ENCODE results near the gene VIL1. TPM values are rescaled to one million over a fixed set of nuclear protein-coding genes. Genes with fewer than 3 reads are reported as not detected.
A peak's percentile ranks its signal among the peaks of the same experiment; 100 is the strongest.

Gene VIL1
- total RNA-seq, 1 experiment from 2014 or later: not detected

DNA sequence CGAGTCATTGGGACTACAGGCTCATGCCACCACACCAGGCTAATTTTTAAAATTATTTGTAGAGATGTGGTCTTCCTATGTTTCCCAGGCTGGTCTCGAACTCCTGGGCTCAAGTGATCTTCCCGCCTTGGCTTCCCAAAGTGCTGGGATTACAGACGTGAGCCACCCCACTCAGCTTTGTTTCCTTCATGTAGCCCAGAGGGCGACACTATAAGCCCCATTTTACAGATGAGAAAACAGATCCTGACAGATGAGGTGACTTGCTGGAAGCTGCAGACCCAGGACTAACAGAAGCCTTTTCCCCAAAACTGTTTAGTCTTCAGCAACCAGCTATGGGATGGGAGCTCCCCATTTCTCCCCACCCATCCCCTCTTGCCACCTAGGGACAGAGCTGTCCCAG lies 26.5 kb upstream of the VIL1 start:
- no peak for DNase-seq
- no peaks in the 10 kb centered on the region for H3K27me3 ChIP-seq
- H3K4me3 ChIP-seq: no peak overlapping the region
- H3K9me3 ChIP-seq: no peaks in the 10 kb centered on the region
- H3K36me3 ChIP-seq: no peaks in the 10 kb centered on the region; the same call in 1 of the 2 replicates

DNA sequence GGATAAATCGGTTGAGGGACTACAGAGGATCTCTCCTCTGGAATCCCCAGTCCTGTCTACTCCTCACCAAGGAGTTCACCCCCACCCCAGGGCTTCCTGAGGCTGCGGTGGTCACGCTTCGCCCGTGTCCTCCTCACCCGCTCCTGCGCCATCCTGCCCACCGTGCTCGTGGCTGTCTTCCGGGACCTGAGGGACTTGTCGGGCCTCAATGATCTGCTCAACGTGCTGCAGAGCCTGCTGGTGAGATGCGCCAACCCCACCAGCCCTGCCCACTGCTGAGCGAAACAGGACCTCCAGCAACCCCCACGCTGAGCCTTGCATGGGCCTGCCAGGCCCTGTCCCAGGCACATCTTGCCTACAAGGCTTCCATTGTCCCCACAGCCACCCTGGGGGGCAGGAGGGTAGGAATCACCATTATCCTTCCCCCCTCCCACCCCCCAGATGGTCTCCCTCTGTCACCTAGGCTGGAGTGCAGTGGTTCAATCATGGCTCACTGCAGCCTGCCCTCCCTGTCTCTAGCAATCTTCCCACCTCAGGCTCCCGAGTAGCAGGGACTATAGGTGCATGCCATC lies 25.9 kb upstream of the VIL1 start:
- Histone ChIP-seq H3K9me3 (no peaks in the 10 kb centered on the region), H3K27me3 (no peaks in the 10 kb centered on the region), H3K4me3 (no peak overlapping the region), H3K36me3 (no peaks in the 10 kb centered on the region; the same call in 1 of the 2 replicates)
- no peak for DNase-seq

DNA sequence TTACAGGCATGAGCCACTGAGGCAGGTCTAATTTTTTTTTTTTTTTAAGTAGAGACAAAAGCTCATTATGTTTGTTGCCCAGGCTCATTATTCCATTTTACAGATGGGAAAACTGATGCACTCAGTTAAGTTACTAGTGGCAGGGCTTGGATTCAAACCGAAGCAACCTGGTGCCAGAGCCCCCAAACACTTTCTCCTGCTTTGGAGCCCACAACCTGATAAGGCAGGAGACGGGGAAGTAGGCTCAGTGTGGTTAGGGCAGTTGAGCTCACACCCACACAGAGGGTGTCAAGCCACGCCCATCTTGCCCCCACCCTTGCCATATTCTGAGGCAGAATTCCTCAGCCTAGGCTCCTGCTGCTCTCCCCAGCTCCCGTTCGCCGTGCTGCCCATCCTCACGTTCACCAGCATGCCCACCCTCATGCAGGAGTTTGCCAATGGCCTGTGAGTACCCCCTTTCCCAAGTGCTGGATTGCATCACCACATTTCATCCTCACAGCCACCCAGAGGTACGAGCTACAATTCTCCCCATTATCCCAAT lies 25.1 kb upstream of the VIL1 start:
- Histone ChIP-seq H3K36me3 (no peaks in the 10 kb centered on the region; the same call in 1 of the 2 replicates), H3K27me3 (no peaks in the 10 kb centered on the region)
- no peak for DNase-seq

GRCh38 chr2:218394298-218395089 lies 24.4 kb upstream of the VIL1 start:
- no peak for DNase-seq
- no peaks in the 10 kb centered on the region for H3K27me3 ChIP-seq
- H3K9me3 ChIP-seq: no peaks in the 10 kb centered on the region
- H3K36me3 ChIP-seq: no peaks in the 10 kb centered on the region; the same call in 1 of the 2 replicates
- H3K4me3 ChIP-seq: no peak overlapping the region

More for the DNA sequence above, 25.1 kb upstream of the VIL1 start:
- Histone ChIP-seq H3K9me3 (no peaks in the 10 kb centered on the region), H3K4me3 (no peak overlapping the region)

DNA sequence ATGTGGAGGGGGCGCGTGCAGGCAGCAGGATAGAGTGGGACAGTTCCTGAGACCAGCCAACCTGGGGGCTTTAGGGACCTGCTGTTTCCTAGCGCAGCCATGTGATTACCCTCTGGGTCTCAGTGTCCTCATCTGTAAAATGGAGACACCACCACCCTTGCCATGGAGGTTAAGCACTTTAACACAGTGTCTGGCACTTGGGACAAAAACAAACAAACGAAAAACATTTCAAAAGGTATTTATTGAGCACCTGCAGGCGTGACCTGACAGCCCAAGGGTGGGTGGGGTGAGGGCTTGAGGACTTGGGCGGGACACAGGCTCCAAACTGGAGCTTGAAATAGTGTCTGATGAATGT lies 23.9 kb upstream of the VIL1 start:
- Histone ChIP-seq H3K36me3 (peaks cover 1% of the 10 kb centered on the region), H3K27me3 (no peaks in the 10 kb centered on the region), H3K4me3 (no peak overlapping the region), H3K9me3 (no peaks in the 10 kb centered on the region)
- DNase-seq: no peak

DNA sequence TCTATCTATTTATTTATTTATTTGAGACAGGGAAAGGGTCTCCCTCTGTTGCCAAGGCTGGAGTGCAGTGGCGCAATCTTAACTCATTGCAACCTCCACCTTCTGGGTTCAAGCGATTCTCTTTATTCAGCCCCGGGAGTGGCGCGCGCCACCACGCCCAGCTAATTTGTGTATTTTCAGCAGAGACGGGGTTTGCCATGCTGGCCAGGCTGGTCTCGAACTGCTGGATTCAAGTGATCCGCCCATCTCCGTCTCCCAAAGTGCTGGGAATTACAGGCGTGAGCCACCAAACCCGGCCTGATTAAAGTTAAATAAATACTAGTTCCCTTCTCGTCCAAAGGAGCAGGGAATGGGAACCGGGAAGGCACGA lies 23.5 kb upstream of the VIL1 start:
- no peak for DNase-seq
- H3K27me3 ChIP-seq: no peaks in the 10 kb centered on the region
- peak overlapping the region; percentile 97 for H3K4me3 ChIP-seq
- H3K36me3 ChIP-seq: peaks cover 3% of the 10 kb centered on the region
- H3K9me3 ChIP-seq: no peaks in the 10 kb centered on the region

GRCh38 chr2:218395826-218396687 lies 22.9 kb upstream of the VIL1 start:
- Histone ChIP-seq H3K9me3 (no peaks in the 10 kb centered on the region), H3K4me3 (peak overlapping the region; percentile 97), H3K36me3 (peaks cover 4% of the 10 kb centered on the region), H3K27me3 (no peaks in the 10 kb centered on the region)
- peak; percentile 96 for DNase-seq

DNA sequence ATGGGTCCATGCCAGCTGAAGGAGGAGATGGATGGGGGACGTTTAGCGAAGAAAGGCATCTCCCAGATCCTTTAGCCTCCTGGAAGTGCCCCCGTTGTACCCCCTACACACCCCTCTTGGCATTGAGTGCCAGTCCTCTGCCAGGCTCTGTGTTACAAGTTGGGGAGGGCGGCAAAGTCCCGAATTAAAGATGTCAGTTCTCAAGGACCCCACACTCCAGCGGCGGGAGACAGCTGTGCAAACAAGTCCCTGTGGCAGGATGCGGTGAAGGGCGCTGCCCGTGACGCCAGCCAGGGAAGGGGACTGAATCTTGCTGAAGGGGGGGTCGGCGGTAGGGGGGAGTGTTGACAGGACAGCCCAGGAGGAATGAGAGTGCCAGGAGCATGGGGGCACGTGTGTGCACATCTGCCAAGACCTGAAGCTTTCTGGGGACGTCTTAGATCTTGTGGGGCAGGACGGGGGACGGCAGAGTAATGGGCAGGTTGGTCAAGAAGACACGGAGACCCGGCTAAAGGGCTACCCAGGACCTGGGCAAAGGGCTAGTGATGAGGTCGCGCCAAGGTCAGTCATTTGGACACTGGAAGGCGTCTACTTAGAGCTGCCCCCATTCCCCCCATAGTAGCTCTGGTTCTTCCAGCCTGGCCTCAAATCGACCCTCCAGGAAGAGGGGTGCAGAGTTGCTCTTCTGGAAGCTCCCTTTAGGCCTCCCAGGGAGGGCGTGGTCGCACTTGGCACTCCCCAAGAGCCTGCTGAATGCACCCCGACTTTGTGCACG lies 22.0 kb upstream of the VIL1 start:
- DNase-seq: peak; percentile 76
- no peaks in the 10 kb centered on the region for H3K27me3 ChIP-seq
- H3K4me3 ChIP-seq: peak overlapping the region; percentile 97
- H3K36me3 ChIP-seq: peaks cover 9% of the 10 kb centered on the region
- no peaks in the 10 kb centered on the region for H3K9me3 ChIP-seq

DNA sequence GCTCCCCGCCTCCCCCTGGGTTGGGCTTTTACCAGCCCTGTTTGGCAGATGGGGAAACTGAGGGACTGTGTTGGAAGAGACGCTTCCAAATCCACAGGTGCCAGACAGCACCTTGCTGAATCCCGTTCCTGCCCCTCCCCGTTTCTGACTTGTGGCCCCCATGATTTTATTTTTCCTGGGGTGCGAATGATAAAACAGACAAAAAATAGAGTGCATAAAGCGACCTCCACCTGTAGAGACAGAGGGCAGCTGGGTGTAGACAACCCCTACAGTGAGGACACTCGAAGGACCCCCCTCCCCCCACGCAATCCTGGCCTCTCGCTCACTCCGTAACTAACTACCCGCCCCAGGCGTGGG lies 21.5 kb upstream of the VIL1 start:
- Histone ChIP-seq H3K4me3 (peak overlapping the region; percentile 97), H3K9me3 (no peaks in the 10 kb centered on the region), H3K36me3 (peaks cover 14% of the 10 kb centered on the region), H3K27me3 (no peaks in the 10 kb centered on the region)
- no peak for DNase-seq

- peak; percentile 89 for DNase-seq
- Histone ChIP-seq H3K36me3 (peaks cover 19% of the 10 kb centered on the region), H3K4me3 (peak overlapping the region; percentile 97), H3K27me3 (no peaks in the 10 kb centered on the region), H3K9me3 (no peaks in the 10 kb centered on the region)
Measured at GRCh38 chr2:218397820-218398436, 21.0 kb upstream of the VIL1 start.

DNA sequence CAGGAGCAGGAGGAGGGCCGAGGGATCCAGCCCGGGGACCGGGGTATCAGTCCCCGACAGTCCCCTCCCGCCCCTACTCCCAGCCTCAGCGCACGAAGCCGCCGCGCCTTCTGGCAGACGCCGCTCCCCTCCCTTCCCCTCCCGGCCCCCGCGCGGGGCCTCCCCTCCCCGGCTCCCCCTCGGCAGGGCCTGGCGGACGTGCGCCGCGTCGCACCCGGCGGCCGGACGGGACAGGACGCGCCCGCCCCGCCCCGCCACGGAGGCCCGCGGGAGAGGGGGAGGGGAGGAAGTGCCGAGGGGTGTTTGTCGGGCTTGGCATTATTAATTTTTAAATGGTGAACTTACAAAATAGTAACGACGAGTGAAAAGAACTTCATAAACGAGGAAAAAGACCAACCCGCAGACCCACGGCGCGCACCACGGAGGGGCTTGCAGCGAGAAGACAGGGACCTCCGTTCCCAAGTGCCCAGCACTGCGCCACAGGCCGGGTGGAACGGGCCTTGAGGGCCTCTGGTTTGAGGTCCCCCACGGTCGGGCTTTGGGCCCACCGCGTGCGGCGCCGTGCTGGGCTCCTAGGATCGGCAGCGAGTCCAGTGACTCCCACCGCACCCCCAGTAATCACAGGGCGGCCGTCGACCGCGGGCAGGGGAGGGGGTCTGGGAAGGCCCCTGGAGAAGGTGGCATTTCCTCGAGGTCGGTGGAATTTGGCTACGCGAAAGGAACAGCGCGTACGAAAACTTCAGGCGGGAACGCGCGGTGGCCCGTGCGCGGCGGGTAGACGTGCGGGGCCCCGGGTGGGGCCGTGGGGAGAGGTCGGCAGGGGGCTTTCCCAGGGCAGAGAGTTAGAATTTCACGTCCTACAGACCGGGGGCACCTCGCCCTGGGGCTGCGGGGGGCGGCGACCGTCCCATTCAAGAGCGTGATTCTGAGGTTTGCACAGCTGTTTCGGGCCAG lies 20.2 kb upstream of the VIL1 start:
- peaks cover 27% of the 10 kb centered on the region for H3K36me3 ChIP-seq
- peak; percentile 86 for DNase-seq
- H3K4me3 ChIP-seq: peak overlapping the region; percentile 97
- H3K9me3 ChIP-seq: no peaks in the 10 kb centered on the region
- no peaks in the 10 kb centered on the region for H3K27me3 ChIP-seq

DNA sequence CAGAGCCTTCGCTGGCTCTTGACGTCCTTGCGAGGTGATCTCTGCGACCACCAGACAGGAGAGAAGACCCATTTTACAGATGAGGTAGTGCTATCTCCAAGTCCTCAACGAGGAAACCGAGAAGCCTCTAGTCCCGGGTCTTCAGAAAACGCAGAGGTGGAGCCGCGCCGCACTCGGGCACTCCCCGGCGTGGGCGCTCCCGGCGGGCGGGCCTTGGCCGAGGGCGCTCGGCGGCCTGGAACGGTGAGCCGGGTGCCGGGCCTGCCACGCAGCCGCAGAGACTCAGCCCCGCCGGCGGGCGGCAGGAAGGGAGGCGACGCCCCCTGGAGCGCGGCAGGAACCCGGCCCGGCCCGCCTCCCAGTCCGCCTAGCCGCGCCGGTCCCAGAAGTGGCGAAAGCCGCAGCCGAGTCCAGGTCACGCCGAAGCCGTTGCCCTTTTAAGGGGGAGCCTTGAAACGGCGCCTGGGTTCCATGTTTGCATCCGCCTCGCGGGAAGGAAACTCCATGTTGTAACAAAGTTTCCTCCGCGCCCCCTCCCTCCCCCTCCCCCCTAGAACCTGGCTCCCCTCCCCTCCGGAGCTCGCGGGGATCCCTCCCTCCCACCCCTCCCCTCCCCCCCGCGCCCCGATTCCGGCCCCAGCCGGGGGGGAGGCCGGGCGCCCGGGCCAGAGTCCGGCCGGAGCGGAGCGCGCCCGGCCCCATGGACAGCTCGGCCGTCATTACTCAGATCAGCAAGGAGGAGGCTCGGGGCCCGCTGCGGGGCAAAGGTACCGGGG lies 19.3 kb upstream of the VIL1 start, which contains the start of gene CTDSP1:
TSS of gene CTDSP1 (plus strand) at position 478 of the 776 bp plus-strand sequence. CDS start at position 701, 223 bp downstream.
- peak within 1 kb of the TSS; percentile 97 for H3K4me3 ChIP-seq
- H3K27me3 ChIP-seq: no peaks in the 10 kb centered on the region
- peak; percentile 97 for DNase-seq
- H3K36me3 ChIP-seq: peaks cover 33% of the 10 kb centered on the region
- no peaks in the 10 kb centered on the region for H3K9me3 ChIP-seq

GRCh38 chr2:218400167-218400929 lies 18.6 kb upstream of the VIL1 start:
- peak; percentile 31 for DNase-seq
- no peaks in the 10 kb centered on the region for H3K9me3 ChIP-seq
- H3K36me3 ChIP-seq: peaks cover 35% of the 10 kb centered on the region
- peak overlapping the region; percentile 97 for H3K4me3 ChIP-seq
- H3K27me3 ChIP-seq: no peaks in the 10 kb centered on the region
